Measurements from ENCODE around the gene SELENON.

DNA sequence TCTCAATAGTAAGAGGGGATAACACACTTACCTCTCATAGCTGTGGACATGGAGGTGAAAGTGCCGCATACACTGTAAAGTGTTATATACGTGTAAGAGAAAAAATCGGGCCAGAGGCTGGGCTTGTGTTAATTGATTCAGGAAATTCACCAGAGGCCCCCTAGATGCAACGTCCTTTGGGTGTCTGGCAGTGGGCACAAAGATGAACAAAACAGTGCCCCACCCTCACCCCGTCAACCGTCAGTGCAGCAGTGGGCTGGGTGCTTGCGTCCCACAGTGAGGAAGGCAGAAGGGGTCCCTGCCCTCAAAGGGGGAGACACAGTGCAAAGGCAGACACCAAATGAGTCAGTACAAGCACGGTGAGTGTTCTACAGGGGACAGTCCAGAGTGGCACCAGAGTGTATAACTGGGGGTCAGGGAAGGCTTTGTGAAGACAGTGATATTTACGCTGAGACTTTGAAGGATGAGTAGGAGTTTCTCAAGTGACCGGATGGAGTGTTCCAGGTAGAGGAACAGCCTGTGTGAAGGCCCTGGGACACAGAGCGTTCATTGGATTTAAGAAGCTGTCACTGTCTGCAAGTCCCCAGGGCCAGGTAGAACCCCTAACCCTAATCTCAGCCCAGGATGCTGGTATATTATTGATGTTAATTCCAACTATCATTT, 13.2 kb downstream of the SELENON start:
- TF ChIP-seq, protein P1, sequence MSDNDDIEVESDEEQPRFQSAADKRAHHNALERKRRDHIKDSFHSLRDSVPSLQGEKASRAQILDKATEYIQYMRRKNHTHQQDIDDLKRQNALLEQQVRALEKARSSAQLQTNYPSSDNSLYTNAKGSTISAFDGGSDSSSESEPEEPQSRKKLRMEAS (IDR thresholded peaks at IDR 0.05) = no peak
- TF ChIP-seq RAD21 (IDR thresholded peaks at IDR 0.05; ENCODE audit: low read depth) (no peak), EGR1 (IDR thresholded peaks at IDR 0.05) (no peak), REST (IDR thresholded peaks at IDR 0.05; ENCODE audit: low read depth) (no peak), TAF1 (IDR thresholded peaks at IDR 0.05; ENCODE audit: low read depth) (no peak), EP300 (IDR thresholded peaks at IDR 0.05; ENCODE audit: borderline replicate concordance) (no peak)
